ENCODE results near the gene TMBIM4.

GRCh38 chr12:66156654-66157053 is 13.1 kb downstream of the TMBIM4 start:
- TF ChIP-seq CTCF (conservative IDR thresholded peaks at IDR 0.05; ENCODE audit: low read depth, low read length) (no peak), EZH2phosphoT487 (IDR thresholded peaks at IDR 0.05; ENCODE audit: borderline replicate concordance, low read length) (no peak), EZH2 (IDR thresholded peaks at IDR 0.05; ENCODE audit: low read length, unreplicated experiment) (no peak)

Data from PC-3 (cell line).